Tibial nerve (tissue), 4 donors: ENCODE results near the gene TMEM143. TPM values are rescaled to one million over a fixed set of nuclear protein-coding genes. Genes with fewer than 3 reads are reported as not detected.

Experiments used
- DNase-seq, 2 donors: peaks; one replicate each; pipeline ENCODE4 v3.0.0-alpha.2; 2019; ENCODE audit warnings: low spot score in 2 of 2
- H3K27ac ChIP-seq, 4 donors: fragments of 200-600 bp; sonication (generic) in 3 of 4; one replicate each; pipeline ENCODE4 v1.5.1; 2017 to 2019; ENCODE audit warnings: mild to moderate bottlenecking in 1 of 4
- H3K27me3 ChIP-seq, 2 donors: fragments of 200-600 bp; sonication (generic) in 1 of 2; one replicate each; pipeline versions ENCODE4 v1.5.1 to v1.6.0; 2017 to 2019
- H3K36me3 ChIP-seq, 3 donors: fragments of 200-600 bp; sonication (generic); one replicate each; pipeline ENCODE4 v1.5.1; 2018 to 2019
- H3K4me1 ChIP-seq, 4 donors: fragments of 200-600 bp; sonication (generic) in 3 of 4; one replicate each; pipeline ENCODE4 v1.5.1; 2017 to 2019
- H3K4me3 ChIP-seq, 4 donors: fragments of 200-600 bp; sonication (generic) in 3 of 4; one replicate each; pipeline ENCODE4 v1.5.1; 2017 to 2019; ENCODE audit warnings: mild to moderate bottlenecking in 1 of 4, moderate library complexity in 1 of 4
- H3K9me3 ChIP-seq, 4 donors: fragments of 200-600 bp; sonication (generic) in 3 of 4; one replicate each; pipeline ENCODE4 v1.5.1; 2017 to 2019
- EP300 ChIP-seq, 2 donors: sonication (generic); formaldehyde crosslinking; IDR thresholded peaks; one replicate each; pipeline ENCODE4 v1.6.1; 2017; ENCODE audit warnings: antibody characterized with exemption in 2 of 2, mild to moderate bottlenecking in 1 of 2
- POLR2A ChIP-seq, 2 donors: fragments of 450-650 bp; IDR thresholded peaks; one replicate each; pipeline ENCODE4 v1.6.1; 2017; ENCODE audit warnings: antibody characterized with exemption in 2 of 2, mild to moderate bottlenecking in 2 of 2, moderate library complexity in 2 of 2
- WGBS, 2 donors: methylation state at CpG; one replicate each; pipeline ENCODE4 v1.1.5; 2018; 5-methylcytosine and 5-hydroxymethylcytosine counted together
- total RNA-seq, 4 donors: library from RNA; depleted of rRNA; stranded (reverse); fragments of >200 nt; gene quantifications; one replicate each; pipeline ENCODE4 v1.1.0, GENCODE V29; 2016
- TF ChIP-seq, protein P1 (sequence below), 5 experiments: fragments of 200-600 bp in 3 of 5; fragments of 450-650 bp in 2 of 5; sonication (generic) in 3 of 5; IDR thresholded peaks; one replicate each; pipeline ENCODE4 v1.5.1; 2016 to 2019; ENCODE audit warnings: antibody characterized with exemption in 5 of 5, mild to moderate bottlenecking in 3 of 5, moderate library complexity in 2 of 5

Gene TMEM143
- total RNA-seq, 4 donors from 2014 or later, result 8.3 to 14.4 (median 10.2) TPM

DNA sequence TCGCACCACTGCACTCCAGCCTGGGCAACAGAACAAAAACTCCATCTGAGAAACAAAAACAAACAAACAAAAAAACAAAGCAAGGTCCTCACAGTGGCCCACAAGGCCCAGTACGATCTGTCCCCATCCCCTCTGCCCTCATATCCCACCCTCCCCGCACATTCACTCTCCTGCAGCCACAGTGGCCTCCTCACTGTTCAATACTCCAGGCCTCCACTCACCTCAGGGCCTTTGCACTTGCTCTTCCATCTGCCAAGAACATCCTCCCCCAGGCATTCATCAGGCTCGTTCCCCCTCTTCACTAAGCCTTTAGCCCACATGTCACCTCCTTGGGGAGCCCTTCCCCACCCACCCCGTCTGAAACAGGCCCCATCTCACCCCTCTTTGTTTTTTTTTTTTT, 4.6 kb downstream of the TMEM143 start:
- Histone ChIP-seq H3K27me3 (no peaks in the 10 kb centered on the region), H3K36me3 (peaks cover 0 to 21% (median 0%) of the 10 kb centered on the region in 3 donors), H3K27ac (no peak overlapping the region), H3K9me3 (no peaks in the 10 kb centered on the region), H3K4me1 (peaks cover 0 to 10% (median 0%) of the 10 kb centered on the region in 4 donors), H3K4me3 (no peak overlapping the region)
- TF ChIP-seq POLR2A (IDR thresholded peaks at IDR 0.05) (no peak), EP300 (IDR thresholded peaks at IDR 0.05) (no peak)
- TF ChIP-seq, protein P1, sequence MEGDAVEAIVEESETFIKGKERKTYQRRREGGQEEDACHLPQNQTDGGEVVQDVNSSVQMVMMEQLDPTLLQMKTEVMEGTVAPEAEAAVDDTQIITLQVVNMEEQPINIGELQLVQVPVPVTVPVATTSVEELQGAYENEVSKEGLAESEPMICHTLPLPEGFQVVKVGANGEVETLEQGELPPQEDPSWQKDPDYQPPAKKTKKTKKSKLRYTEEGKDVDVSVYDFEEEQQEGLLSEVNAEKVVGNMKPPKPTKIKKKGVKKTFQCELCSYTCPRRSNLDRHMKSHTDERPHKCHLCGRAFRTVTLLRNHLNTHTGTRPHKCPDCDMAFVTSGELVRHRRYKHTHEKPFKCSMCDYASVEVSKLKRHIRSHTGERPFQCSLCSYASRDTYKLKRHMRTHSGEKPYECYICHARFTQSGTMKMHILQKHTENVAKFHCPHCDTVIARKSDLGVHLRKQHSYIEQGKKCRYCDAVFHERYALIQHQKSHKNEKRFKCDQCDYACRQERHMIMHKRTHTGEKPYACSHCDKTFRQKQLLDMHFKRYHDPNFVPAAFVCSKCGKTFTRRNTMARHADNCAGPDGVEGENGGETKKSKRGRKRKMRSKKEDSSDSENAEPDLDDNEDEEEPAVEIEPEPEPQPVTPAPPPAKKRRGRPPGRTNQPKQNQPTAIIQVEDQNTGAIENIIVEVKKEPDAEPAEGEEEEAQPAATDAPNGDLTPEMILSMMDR (IDR thresholded peaks at IDR 0.05), result no peak
- WGBS, 2 donors, result 85 to 88% methylated on average over 5 of the region's 5 CpGs
- DNase-seq, result no peak

DNA sequence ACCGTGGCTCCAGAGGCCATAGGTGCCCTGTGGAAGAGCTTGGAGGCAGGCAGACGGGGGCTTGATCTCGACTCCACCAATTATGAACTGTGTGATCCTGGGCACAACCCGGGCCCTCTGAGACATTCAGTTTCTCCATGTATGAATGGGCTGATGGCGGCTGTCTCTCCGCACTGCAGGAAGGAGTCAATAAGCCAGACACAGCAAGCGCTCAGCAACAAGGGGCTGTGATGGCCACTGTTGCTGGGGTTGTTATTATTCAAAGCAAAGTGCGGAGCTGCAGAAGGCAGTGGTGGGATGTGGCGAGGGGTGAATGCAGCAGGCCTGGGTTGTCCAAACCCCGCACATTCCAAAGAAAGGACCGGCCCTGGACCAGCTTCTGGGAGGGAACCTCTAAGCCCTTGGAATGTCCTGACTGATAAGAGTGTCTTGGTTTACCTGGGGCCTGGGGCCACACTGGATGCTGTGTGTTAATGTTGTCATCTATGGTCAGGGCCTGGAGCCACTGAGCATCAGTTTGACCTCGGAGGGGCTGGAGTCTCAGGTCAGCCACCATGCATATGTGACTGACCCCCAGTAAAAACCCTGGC, 8.3 kb downstream of the TMEM143 start:
- TF ChIP-seq POLR2A (IDR thresholded peaks at IDR 0.05) (no peak), EP300 (IDR thresholded peaks at IDR 0.05) (no peak)
- TF ChIP-seq, protein P1 (IDR thresholded peaks at IDR 0.05), result no peak
- 73 to 76% methylated on average over 12 of the region's 12 CpGs for WGBS, 2 donors
- no peaks in the 10 kb centered on the region for H3K4me1 ChIP-seq
- H3K27me3 ChIP-seq, result no peaks in the 10 kb centered on the region
- H3K36me3 ChIP-seq, result peaks cover 0 to 17% (median 0%) of the 10 kb centered on the region in 3 donors
- no peak overlapping the region for H3K4me3 ChIP-seq
- no peaks in the 10 kb centered on the region for H3K9me3 ChIP-seq
- DNase-seq, result no peak
- no peak overlapping the region for H3K27ac ChIP-seq

DNA sequence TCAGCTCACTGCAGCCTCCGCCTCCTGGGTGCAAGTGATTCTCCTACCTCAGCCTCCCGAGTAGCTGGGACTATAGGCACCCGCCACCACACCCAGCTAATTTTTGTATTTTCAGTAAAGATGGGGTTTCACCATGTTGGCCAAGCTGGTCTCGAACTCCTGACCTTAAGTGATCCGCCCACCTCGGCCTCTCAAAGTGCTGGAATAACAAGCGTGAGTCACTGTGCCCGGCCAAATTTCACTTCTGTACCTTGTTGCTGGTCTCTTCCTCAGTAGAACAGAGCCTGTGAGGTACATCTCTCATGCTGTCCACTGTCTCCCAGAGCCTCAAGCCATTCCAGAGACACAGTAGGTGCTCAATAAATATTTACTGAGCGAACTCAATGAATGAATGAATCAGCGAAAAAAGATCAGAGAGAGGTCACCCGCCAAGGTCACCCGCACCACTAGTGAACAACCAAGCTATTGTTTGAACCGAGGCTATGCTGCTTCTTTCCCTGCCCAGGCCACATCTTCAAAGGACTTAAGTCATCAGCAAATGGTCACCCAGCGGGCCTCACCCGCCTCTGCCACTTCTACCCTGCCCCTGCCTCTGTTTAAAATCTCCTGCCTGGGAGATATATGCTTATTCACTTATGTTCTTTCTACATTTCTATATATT, 9.3 kb downstream of the TMEM143 start:
- 56 to 69% methylated on average over 15 of the region's 15 CpGs for WGBS, 2 donors
- no peaks in the 10 kb centered on the region for H3K4me1 ChIP-seq
- no peaks in the 10 kb centered on the region for H3K27me3 ChIP-seq
- H3K36me3 ChIP-seq, result peaks cover 0 to 7% (median 0%) of the 10 kb centered on the region in 3 donors
- TF ChIP-seq, protein P1 (IDR thresholded peaks at IDR 0.05), result no peak
- TF ChIP-seq POLR2A (IDR thresholded peaks at IDR 0.05) (no peak), EP300 (IDR thresholded peaks at IDR 0.05) (no peak)
- no peaks in the 10 kb centered on the region for H3K9me3 ChIP-seq
- no peak overlapping the region for H3K27ac ChIP-seq
- no peak for DNase-seq
- H3K4me3 ChIP-seq, result no peak overlapping the region

DNA sequence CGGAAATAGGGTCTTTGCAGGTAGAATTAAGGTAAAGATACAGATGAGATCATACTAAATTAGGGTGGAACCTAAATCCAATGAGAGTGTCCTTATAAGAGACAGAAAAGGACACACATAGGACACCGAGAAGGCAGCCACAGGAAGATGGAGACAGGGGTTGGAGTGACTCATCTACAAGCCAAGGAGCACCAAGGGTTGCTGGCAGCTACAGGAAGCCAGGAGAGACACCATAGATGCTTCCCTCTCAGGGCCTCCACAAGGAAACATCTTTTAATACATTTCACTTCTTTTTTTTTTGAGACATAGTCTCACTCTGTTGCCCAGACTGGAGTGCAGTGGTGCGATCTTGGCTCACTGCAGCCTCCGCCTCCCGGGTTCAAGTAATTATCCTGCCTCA, 10.1 kb downstream of the TMEM143 start:
- 87 to 88% methylated on average over 5 of the region's 5 CpGs for WGBS, 2 donors
- no peak for DNase-seq

DNA sequence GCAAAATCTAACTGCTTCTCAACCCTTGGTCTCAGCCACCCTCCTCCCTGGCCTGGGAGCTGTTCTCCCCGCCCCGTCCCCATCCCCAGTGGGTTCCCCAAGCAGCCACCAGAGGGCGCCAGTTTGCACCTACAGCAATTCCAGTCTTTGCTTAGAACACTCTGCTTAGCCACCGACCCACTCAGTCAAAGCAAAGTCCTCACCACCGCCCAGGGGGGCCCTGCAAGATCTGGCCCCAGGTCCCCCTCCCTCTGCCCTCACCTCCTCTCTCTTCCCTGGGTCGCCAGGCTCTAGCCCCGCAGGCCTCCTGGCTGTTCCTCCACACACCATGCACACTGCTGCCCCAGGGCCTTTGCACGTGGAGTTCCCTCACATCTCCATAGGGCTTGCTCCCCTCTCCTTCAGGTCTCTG, 12.4 kb downstream of the TMEM143 start:
- Histone ChIP-seq H3K27ac (no peak overlapping the region), H3K4me1 (no peaks in the 10 kb centered on the region), H3K27me3 (no peaks in the 10 kb centered on the region), H3K36me3 (no peaks in the 10 kb centered on the region), H3K9me3 (no peaks in the 10 kb centered on the region), H3K4me3 (no peak overlapping the region)
- TF ChIP-seq POLR2A (IDR thresholded peaks at IDR 0.05) (no peak), EP300 (IDR thresholded peaks at IDR 0.05) (no peak)
- TF ChIP-seq, protein P1 (IDR thresholded peaks at IDR 0.05), result peak; percentile 43 to 82 (median 54)
- peak; percentile 44 to 57 for DNase-seq
- WGBS, 2 donors, result 37 to 43% methylated on average over 8 of the region's 8 CpGs

More for the DNA sequence above, 10.1 kb downstream of the TMEM143 start:
- Histone ChIP-seq H3K4me1 (no peaks in the 10 kb centered on the region), H3K27me3 (no peaks in the 10 kb centered on the region), H3K9me3 (no peaks in the 10 kb centered on the region), H3K36me3 (peaks cover 0 to 2% (median 0%) of the 10 kb centered on the region in 3 donors), H3K4me3 (no peak overlapping the region), H3K27ac (no peak overlapping the region)
- TF ChIP-seq, protein P1 (IDR thresholded peaks at IDR 0.05), result no peak
- no peak for TF ChIP-seq POLR2A (IDR thresholded peaks at IDR 0.05)
- no peak for TF ChIP-seq EP300 (IDR thresholded peaks at IDR 0.05)
